GM23338 (cell line): ENCODE results near the gene IFNE.

Source experiments
- CREB1 ChIP-seq: fragments of 250-450 bp; sonication (Bioruptor Pico); IDR thresholded peaks from 2 replicates; pipeline ENCODE4 v1.5.0; 2020; ENCODE audit warnings: low read depth, mild to moderate bottlenecking, moderate library complexity
- CTCF ChIP-seq, 2 experiments: fragments of 200-600 bp in 1 of 2; sonication (generic) in 1 of 2; conservative IDR thresholded peaks; 2 replicates each; pipeline versions ENCODE4 v1.5.1 to v1.6.1; 2016 to 2017; ENCODE audit warnings: antibody characterized with exemption in 2 of 2, low read depth in 2 of 2, mild to moderate bottlenecking in 2 of 2, moderate library complexity in 1 of 2
- ETS1 ChIP-seq: IDR thresholded peaks from 2 replicates; pipeline ENCODE4 v1.6.1; 2016; ENCODE audit warnings: antibody characterized with exemption
- EZH2 ChIP-seq: fragments of 200-600 bp; sonication (generic); IDR thresholded peaks from one replicate; pipeline ENCODE4 v1.8.0; 2017; ENCODE audit warnings: antibody characterized with exemption, mild to moderate bottlenecking, low read depth; ENCODE audit not compliant: unreplicated experiment
- EZH2phosphoT487 ChIP-seq: fragments of 200-600 bp; sonication (generic); IDR thresholded peaks from one replicate; pipeline ENCODE4 v1.8.1; 2018; ENCODE audit warnings: antibody characterized with exemption; ENCODE audit not compliant: unreplicated experiment
- POLR2AphosphoS5 ChIP-seq: IDR thresholded peaks from 2 replicates; pipeline ENCODE4 v1.6.1; 2016; ENCODE audit warnings: antibody characterized with exemption, low read depth
- REST ChIP-seq: IDR thresholded peaks from one replicate; pipeline ENCODE4 v1.6.1; 2018; ENCODE audit warnings: antibody characterized with exemption; ENCODE audit not compliant: unreplicated experiment
- ZNF331 ChIP-seq: fragments of 250-450 bp; sonication (Bioruptor Pico); IDR thresholded peaks from 2 replicates; pipeline ENCODE4 v1.5.0; 2020; ENCODE audit warnings: low read depth, mild to moderate bottlenecking, moderate library complexity

- TF ChIP-seq CTCF (conservative IDR thresholded peaks at IDR 0.05; ENCODE audit: low read depth in 2 of 2) (no peak), EZH2 (no peak), POLR2AphosphoS5 (no peak), CREB1 (CRISPR knock-in tag) (no peak), EZH2phosphoT487 (no peak), ZNF331 (CRISPR knock-in tag) (no peak), ETS1 (no peak), REST (no peak)
Observed at GRCh38 chr9:21450733-21451394, 31.2 kb downstream of the IFNE start.
